Neural cell (in vitro differentiated cells): ENCODE measurements around the gene H6PD.

Source experiments
- TAF1 ChIP-seq: IDR thresholded peaks from 2 replicates; pipeline ENCODE4 v1.6.1; 2012; ENCODE audit warnings: low read depth
- TF ChIP-seq, protein P1 (sequence below): fragments of 450-650 bp; IDR thresholded peaks from 2 replicates; pipeline ENCODE4 v1.5.1; 2014; ENCODE audit warnings: antibody characterized with exemption, mild to moderate bottlenecking, moderate library complexity; ENCODE audit not compliant: poor library complexity, severe bottlenecking

DNA sequence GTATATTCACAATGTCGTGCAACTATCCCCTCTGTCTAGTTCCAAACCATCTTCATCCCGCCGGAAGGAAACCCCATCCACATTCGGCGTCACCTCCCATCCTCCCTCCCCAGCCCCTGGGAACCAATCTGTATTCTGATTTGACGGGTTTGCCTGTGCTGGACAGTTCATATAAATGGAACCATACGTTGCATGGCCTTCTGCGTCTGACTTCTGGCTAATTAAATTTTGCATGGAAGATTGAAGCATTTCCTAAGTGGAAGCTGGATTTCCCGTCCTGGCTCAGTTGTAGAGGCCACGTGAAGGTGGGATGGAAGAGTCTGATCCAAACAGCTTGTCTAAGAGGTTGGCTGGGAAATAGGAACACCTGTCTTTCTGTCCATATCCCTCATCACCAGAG is 72.7 kb downstream of the H6PD start:
- TF ChIP-seq, protein P1, sequence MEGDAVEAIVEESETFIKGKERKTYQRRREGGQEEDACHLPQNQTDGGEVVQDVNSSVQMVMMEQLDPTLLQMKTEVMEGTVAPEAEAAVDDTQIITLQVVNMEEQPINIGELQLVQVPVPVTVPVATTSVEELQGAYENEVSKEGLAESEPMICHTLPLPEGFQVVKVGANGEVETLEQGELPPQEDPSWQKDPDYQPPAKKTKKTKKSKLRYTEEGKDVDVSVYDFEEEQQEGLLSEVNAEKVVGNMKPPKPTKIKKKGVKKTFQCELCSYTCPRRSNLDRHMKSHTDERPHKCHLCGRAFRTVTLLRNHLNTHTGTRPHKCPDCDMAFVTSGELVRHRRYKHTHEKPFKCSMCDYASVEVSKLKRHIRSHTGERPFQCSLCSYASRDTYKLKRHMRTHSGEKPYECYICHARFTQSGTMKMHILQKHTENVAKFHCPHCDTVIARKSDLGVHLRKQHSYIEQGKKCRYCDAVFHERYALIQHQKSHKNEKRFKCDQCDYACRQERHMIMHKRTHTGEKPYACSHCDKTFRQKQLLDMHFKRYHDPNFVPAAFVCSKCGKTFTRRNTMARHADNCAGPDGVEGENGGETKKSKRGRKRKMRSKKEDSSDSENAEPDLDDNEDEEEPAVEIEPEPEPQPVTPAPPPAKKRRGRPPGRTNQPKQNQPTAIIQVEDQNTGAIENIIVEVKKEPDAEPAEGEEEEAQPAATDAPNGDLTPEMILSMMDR = no peak
- TF ChIP-seq TAF1 = no peak
